Activated CD4-positive, alpha-beta T cell treated with anti-CD3 and anti-CD28 coated beads, Interleukin-2, amount 50 U/mL, for 48 hours (primary cell): Measurements from ENCODE around the gene PZP.

ENCODE experiments used
- DNase-seq, 2 experiments: peaks; one replicate each; pipeline ENCODE4 v3.0.0-alpha.2; 2020

PZP gene

DNA sequence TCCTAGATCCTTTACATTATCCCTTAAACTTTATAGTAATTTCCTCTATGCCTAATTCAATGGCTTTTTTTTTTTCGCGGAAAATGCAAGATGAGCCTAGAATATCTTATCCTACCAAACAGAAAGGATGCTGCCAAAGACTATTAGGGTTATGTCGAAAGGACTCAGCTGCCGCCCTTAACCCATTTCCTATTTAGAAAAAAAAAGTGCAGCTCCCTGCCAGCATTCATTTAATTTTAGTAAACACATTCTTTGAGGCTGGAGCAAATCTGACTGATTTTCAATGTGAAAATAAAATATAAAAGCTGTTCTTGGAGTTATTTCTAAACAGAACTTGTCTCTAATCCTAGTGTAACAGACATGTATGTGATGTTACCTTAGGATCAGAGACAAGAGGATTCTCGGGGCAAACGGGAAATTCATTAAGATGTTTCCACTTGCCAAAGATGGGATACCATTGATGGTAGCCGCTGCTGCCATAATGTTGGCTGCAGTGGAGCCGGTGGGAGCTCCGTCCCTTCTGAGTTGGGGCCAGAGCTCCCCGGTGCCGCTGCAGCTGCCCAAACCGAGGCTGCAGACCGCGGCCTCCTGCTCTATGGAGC, 84.3 kb downstream of the PZP start:
- DNase-seq = no peak

DNA sequence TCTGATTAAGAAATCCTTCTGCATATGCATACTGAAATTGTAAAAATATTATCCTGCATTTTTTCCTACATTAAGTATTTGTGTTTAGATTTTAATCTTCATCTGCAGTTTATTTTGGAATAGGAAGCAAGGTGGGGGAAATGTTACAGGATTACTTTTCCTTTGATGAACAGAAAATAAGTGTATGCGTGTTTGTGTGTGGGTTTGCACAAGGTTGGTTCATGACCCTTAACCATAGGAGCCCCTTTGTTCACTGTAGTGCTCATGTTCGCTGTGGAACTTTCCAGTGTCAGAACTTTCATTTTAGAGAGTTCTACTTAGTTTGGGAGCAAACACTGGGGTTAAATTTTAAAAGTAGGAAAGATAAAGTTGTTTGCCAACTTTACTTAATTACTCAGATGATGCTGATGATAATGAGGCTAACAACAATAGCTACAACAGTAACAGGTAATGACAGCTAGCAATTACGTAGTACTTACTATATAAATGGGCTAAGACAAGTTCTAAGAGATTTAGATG, 86.0 kb downstream of the PZP start:
- no peak for DNase-seq

- DNase-seq = no peak
Measured at GRCh38 chr12:9120487-9121184, 87.6 kb downstream of the PZP start.

DNA sequence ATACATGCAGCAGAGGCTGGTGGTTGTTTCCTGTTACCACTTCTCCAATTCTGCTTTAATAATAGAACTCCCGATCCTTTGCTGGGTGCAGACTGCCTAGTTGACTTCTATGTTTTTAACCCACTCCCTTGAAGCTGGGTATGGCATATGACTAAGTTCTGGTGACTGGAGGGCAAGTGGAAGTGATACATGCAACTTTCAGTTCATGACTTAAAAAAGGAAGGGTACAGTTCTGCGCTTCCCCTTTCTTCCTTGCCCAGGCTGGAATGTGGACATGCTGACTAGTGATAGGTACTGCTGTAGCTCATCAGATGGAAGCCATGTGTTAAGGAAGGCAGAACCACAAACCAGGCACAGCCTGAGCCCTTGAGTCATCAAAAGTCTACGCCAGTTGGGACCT, 90.0 kb downstream of the PZP start:
- DNase-seq = no peak

DNA sequence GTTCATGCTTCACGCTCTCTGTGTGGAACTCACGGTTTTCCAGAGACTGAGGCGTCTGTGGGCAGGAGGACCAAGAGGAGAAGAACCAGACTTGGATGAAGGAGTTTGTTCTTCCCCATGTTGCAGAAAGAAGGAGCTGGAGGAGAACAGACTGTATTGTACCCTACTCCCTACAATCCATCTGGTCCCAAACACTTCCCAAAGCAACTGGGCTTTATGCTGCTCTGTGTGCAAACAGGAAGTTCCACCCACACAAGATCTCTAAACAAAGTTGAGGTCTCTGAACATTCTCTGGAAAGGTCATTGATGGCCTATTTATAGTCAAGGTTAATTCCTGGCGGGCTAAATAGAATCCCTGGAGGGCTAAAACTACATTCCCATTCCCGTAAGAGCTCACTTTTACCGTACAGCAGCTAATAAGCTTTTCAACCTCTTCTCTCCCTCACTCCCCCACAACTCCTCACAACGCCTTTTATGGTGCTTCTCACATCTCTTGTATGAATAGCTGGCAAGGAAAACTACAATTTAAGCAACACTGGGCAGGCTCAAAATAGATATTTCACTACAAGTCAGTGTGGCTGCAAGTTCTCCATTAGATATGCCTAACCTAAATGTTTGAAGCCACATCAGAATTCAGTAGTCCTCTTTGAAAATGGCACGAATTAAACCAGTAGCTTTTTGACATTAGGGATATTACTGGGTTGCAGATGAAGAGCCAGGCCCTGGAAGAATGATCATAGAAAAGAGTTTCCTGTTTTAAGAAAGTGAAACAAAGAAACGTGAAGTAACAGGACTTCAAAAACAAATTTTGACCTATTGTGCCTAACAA, 92.2 kb downstream of the PZP start, which contains the start of gene A2M:
Gene A2M (minus strand): TSS at position 189 of the 829 bp plus-strand sequence. CDS start 70 bp downstream, at position 119.
- DNase-seq = no peak

- no peak for DNase-seq
Measured at GRCh38 chr12:9114946-9115345, 93.2 kb downstream of the PZP start.

- no peak for DNase-seq
Measured at GRCh38 chr12:9113987-9114309, 94.2 kb downstream of the PZP start.

GRCh38 chr12:9113296-9113986, 94.8 kb downstream of the PZP start:
- DNase-seq = no peak

DNA sequence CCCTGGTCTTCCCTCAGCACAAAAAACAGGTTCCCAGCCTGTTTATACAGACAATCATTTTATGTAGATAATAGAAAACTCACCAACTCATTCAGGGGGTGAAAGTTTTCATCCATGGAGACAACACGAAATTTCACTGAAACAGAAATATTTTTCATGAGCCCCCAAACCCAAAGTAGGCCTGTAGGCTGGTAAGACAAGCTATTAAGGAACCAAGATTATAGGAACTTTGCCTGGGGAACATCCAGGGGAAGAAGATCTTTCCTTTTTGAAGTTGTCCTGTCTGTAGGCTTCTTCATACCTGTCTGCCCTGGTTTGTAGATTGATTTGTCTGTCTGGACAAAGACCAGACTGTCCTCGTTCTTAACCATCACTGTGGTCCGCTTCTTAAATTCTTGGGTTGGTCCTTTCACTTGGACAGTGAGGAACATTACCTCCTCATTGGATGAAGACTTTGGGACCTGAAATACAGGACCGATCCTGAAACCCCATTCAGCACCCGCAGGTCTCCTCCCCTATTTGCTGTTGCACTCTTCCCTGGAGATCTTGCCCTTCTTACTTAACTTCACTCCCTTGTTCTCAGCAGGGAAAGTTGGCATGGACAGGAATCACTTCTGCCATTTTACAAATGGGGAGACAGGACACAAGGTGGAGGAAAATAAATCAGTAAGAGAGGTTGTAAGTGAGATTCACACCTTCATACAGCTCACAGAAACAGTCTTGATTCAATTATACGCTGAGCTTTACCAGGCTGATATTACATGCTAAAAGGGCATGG, 95.9 kb downstream of the PZP start:
- no peak for DNase-seq

DNA sequence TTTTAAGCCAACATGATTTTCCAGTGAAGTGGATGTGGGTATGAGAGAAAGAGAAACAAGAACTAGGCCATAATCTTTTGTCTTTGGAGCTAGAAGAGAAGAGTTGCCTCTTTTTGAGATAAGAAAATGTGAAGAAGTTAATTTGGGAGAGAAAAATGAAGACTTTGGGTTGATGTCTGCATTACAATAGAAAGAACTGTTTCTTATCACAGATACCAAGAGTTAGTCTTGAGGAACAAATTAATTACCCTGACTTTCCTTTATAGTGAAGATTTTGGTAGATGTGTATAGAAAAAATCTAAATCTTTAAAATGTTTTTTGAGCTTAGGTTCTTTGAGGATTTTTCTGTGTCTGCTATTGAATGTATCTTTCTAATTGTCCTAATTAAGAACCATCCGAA, 96.7 kb downstream of the PZP start:
- DNase-seq = no peak

- no peak for DNase-seq
Measured at GRCh38 chr12:9109737-9110491, 98.3 kb downstream of the PZP start.

DNA sequence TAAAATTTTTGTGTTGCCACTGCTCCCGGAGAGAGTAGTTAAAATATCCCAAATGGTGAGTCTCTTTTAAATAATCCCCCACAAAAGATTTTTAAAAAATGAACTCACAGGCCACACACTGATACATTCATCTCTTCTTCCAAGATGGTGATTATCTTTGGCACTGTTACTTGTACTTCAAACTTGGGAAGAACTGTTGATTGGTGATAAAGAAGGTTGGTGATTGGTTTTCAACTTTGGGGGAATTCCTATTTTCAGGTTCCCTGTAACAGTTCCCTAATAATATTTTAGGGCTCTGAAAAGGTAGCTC, 99.0 kb downstream of the PZP start:
- no peak for DNase-seq

- DNase-seq = no peak
Measured at GRCh38 chr12:9108504-9109212, 99.5 kb downstream of the PZP start.

GRCh38 chr12:9107542-9107873, 100.7 kb downstream of the PZP start:
- DNase-seq = no peak

GRCh38 chr12:9106610-9107541, 101.3 kb downstream of the PZP start:
- DNase-seq = no peak

- no peak for DNase-seq
Measured at GRCh38 chr12:9106067-9106466, 102.1 kb downstream of the PZP start.

- no peak for DNase-seq
Measured at GRCh38 chr12:9104767-9105423, 103.3 kb downstream of the PZP start.

DNA sequence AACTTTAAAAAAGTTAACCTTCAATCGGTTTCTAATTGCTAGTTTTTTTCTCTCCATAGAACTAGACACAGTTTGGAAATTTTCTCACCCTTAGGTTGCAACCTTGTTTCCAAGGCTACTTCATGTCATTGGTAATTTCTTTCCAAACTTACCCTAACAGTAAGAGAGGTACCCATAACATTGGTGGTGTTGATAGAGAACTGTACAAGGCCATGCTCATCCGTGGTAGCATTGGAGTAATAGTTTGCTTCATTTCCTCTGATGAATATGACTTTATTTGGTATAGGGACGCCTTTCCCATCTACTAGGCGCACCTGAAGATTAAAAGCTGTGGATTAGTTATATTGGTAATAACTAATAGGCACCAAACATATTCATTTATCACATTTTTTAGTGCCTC, 104.1 kb downstream of the PZP start:
- no peak for DNase-seq

DNA sequence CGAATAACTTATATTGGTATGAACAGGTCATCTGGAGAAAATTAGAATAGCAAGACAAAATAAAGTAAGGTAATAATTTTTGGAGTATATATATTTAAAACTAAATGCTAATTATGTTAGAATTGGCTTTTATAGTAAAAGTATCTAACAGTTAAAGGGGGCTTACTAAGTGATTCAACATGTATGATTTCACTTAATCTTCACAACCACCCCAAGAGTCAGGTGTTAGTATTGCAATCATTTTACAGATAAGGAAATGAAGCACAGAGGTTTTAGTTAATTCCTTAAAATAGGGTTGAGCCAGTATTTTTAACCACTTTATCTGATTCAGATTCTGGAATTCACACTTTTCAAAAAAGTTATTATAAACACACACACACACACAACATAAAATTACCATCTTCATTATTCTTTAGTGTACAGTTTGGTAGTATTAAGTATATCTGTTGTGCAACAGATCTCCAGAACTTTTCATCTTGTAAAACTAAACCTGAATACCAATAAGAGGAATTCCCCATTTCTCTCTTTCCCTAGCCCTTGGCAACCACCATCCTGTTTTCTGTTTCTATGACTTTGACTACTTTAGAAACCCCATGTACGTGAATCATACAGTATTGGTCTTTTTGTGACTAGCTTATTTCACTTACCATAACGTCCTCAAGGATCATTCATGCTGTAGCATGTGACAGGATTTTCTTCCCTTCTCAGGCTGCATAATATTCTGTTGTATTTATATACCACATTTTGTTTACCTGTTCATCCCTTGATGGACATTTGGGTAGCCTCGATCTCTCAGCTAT, 104.9 kb downstream of the PZP start:
- no peak for DNase-seq
